DMS 273 (cell line): Measurements from ENCODE around the gene SEMA4D.

Experiments used
- DNase-seq: peaks from one replicate; lab custom pipeline; 2025; ENCODE audit not compliant: unreplicated experiment; lab: John Stamatoyannopoulos, UW

SEMA4D gene

GRCh38 chr9:89497978-89498851 lies at the start of gene SEMA4D:
Gene SEMA4D (minus strand): TSS chr9:89498113. CDS start chr9:89405456, 92,657 bp downstream.
- peak; percentile 85 for DNase-seq

- no peak for DNase-seq
Measured at GRCh38 chr9:89547000-89547399, 49.1 kb upstream of the SEMA4D start.

GRCh38 chr9:89544279-89544661 lies 46.4 kb upstream of the SEMA4D start:
- no peak for DNase-seq

GRCh38 chr9:89543621-89544278 lies 45.8 kb upstream of the SEMA4D start:
- no peak for DNase-seq

GRCh38 chr9:89543111-89543510 lies 45.2 kb upstream of the SEMA4D start:
- no peak for DNase-seq

GRCh38 chr9:89542401-89543021 lies 44.6 kb upstream of the SEMA4D start:
- no peak for DNase-seq

GRCh38 chr9:89541798-89542197 lies 43.9 kb upstream of the SEMA4D start:
- DNase-seq: no peak

- no peak for DNase-seq
Measured at GRCh38 chr9:89539374-89539773, 41.5 kb upstream of the SEMA4D start.

- no peak for DNase-seq
Measured at GRCh38 chr9:89538871-89539270, 41.0 kb upstream of the SEMA4D start.

GRCh38 chr9:89537166-89537565 lies 39.3 kb upstream of the SEMA4D start:
- DNase-seq: no peak

- no peak for DNase-seq
Measured at GRCh38 chr9:89536600-89536999, 38.7 kb upstream of the SEMA4D start.

GRCh38 chr9:89536145-89536574 lies 38.2 kb upstream of the SEMA4D start:
- no peak for DNase-seq

GRCh38 chr9:89535461-89535860 lies 37.5 kb upstream of the SEMA4D start:
- DNase-seq: no peak

- no peak for DNase-seq
Measured at GRCh38 chr9:89534515-89535287, 36.8 kb upstream of the SEMA4D start.

- peak; percentile 6 for DNase-seq
Measured at GRCh38 chr9:89533411-89534095, 35.6 kb upstream of the SEMA4D start.

GRCh38 chr9:89532944-89533343 lies 35.0 kb upstream of the SEMA4D start:
- DNase-seq: no peak

GRCh38 chr9:89532478-89532877 lies 34.6 kb upstream of the SEMA4D start:
- no peak for DNase-seq

- no peak for DNase-seq
Measured at GRCh38 chr9:89531766-89532165, 33.9 kb upstream of the SEMA4D start.

GRCh38 chr9:89530726-89531125 lies 32.8 kb upstream of the SEMA4D start:
- DNase-seq: no peak

GRCh38 chr9:89529243-89530035 lies 31.5 kb upstream of the SEMA4D start:
- DNase-seq: no peak
